D721Med (cell line): ENCODE results near the gene DUSP1.

Experiments used
- DNase-seq: peaks from one replicate; pipeline ENCODE4 v3.0.0; 2011; ENCODE audit warnings: low spot score; ENCODE audit not compliant: insufficient read length
- FAIRE-seq: peaks from 2 replicates; lab custom pipeline; 2011; peaks lifted over from hg19 to GRCh38; lab: Jason Lieb, UNC
- TF ChIP-seq, protein P1 (sequence below): IDR thresholded peaks from 2 replicates; pipeline ENCODE4 v1.5.1; 2012; ENCODE audit warnings: mild to moderate bottlenecking, control low read depth; ENCODE audit not compliant: insufficient read depth; ENCODE audit errors: missing control alignments

Gene DUSP1

DNA sequence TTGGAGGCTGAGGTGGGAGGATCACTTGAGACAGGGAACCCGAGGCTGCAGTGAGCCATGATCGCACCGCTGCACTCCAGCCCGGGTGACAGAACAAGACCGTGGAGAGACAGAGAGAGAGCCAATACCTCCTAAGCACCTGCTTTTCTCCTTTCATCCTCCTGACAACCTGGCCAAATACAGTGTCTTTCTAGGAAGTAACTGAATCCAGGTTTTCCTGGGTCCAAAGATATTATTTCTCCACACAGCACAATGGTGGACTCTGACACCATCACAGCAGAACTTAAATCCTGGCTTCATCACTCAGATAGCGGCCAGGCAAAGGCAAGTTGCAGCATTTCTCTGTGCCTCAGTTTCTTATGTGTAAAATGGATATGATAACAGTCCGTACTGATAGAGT lies 21.9 kb downstream of the DUSP1 start:
- no peak for FAIRE-seq

DNA sequence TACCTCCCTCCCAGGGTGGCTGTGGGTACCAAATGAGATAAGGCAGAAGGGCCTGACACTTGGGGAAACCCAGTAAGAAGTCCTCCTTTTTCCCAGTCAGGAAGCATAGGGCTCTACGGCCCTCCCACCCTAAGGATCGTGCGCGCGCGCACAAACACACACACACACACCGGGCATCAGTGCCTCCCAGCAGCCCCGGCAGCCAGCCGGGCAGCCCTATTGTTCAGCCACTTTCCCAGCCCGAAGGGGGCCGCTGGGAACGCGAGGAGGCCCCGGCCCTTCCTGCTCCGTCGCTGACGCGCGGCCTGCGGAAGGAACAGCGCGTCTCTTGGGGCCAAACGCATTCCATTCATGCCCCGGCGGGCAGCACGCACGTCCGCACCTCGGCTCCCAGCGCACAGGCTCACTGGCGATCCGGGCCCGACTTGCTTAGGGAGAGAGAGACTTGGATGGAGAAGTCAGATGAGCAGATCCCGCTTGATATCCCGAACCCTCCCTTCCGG lies 22.6 kb downstream of the DUSP1 start:
- FAIRE-seq (no peak), DNase-seq (no peak)
- TF ChIP-seq, protein P1, sequence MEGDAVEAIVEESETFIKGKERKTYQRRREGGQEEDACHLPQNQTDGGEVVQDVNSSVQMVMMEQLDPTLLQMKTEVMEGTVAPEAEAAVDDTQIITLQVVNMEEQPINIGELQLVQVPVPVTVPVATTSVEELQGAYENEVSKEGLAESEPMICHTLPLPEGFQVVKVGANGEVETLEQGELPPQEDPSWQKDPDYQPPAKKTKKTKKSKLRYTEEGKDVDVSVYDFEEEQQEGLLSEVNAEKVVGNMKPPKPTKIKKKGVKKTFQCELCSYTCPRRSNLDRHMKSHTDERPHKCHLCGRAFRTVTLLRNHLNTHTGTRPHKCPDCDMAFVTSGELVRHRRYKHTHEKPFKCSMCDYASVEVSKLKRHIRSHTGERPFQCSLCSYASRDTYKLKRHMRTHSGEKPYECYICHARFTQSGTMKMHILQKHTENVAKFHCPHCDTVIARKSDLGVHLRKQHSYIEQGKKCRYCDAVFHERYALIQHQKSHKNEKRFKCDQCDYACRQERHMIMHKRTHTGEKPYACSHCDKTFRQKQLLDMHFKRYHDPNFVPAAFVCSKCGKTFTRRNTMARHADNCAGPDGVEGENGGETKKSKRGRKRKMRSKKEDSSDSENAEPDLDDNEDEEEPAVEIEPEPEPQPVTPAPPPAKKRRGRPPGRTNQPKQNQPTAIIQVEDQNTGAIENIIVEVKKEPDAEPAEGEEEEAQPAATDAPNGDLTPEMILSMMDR: no peak

More for the DNA sequence above, 21.9 kb downstream of the DUSP1 start:
- TF ChIP-seq, protein P1: no peak
- no peak for DNase-seq

- FAIRE-seq: no peak
- no peak for DNase-seq
- TF ChIP-seq, protein P1: no peak
These were observed 23.5 kb downstream of the DUSP1 start for GRCh38 chr5:172747471-172747870.

GRCh38 chr5:172746725-172747124 lies 24.3 kb downstream of the DUSP1 start:
- TF ChIP-seq, protein P1: no peak
- no peak for DNase-seq
- FAIRE-seq: no peak

GRCh38 chr5:172745838-172746237 lies 25.2 kb downstream of the DUSP1 start:
- no peak for FAIRE-seq
- TF ChIP-seq, protein P1: no peak
- DNase-seq: no peak

DNA sequence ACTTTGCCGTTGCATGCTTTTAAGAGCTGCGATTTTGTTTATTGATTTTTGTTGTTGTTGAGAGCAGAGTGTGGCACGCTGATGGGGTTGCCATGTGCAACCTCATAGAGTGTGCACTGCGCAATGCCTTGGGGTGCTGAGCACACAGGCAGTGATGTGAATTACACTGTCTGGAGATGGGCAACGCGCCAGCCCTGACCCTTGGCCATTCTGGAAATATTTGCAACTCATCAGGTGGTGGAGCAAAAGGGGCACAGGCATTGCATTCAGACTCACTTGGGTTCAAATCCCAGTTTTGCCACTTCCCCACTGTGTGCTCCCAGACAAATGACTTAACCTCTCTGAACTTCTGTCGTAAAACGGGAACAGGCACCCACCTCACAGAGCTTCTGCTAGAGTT lies 25.6 kb downstream of the DUSP1 start:
- TF ChIP-seq, protein P1: no peak
- FAIRE-seq (no peak), DNase-seq (no peak)
